Activated T-cell treated with anti-CD3 and anti-CD28 coated beads for 4 hours (primary cell): ENCODE data around the gene DNAJC30.

Source experiments
- DNase-seq: peaks from one replicate; pipeline ENCODE4 v3.0.0-alpha.2; 2020

The DNAJC30 gene

DNA sequence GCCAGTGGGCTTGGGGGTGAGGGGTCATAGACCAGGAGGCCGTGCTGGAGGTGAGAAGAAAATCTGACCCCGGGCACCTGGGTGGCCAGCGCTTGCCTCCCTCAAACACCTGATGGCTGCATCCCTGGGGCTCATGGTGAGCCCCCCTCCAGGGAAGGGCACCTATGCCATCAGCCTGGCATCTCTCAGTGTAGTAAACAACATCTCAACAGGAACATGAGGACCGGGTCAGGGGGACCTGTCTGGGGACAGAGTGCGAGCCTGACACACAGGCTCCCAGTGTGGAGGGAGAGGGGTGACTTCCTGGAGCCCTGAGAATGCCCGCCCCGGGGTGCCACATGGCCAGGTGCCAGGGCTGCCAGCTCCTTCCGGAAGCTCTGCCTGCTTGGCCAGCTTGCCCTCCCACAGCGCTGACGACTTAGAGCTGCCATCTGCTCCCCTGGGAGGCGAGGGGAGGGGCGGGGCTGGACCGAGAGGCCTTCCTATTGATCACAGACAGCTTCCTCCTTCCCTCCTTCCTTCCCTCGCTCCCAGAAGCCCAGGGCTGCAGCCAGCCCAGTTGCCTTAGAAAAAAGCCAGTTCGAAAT is 23.9 kb upstream of the DNAJC30 start:
- no peak for DNase-seq

DNA sequence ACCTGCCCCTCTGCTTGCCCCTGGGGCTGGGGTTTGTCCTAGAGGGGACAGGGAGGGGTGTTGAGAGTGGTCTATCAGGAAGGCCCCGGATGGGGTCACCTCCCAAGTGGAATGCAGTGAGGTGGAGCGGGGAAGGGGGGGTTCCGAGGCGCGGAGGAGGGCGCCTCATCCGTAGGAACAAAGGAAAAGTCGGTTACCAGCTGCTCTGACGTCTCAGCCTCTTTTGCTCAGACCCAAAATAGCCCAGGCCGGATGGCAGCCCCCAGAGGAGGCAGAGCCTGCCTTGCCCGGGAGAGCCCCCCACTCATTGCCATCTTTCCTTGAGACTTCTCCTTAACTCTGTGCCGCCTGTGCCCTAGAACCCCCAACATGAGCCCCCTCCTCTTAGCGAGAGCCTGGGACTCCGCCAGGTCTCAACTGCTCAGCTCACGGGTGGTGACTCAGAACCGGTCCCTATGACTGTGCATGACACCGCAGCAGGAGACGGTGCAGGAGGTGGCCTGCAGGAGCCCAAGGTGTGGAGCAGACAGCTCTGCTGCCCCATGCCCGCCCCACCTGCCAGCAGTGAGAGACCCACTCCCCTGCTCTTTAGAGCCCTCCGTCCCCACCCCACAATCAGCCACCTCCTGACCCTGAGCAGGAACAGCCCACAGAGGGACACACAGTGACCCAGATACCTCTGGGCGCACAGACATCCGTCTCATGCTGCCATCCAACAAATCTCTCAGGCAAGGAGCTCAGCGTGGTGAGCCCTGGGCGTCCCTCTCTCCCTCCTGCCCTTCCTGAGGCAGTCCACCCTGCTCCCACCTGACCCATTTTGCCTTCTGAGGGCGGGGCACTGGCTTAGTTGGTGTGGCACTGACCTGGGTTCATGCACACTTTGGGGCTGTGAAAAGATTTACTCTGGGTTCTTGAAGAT is 23.1 kb upstream of the DNAJC30 start:
- no peak for DNase-seq

DNA sequence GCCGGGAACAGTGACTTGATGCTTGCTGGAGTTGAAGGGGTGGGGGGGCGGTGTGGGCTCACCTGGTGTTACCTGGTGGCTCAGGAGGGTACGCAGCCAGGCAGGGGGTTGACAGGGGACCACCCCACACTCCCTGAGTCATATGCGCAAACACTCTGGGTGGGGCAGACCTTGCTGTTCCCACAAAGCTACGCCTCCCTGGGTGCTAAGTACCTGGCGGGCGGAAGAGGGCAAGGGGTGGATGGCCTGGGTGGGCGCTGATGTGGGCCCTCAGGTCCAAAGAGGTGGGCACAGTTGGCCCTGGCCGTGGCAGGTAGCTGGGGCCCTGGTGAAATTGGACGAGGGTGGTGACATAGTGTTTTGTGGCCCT is 22.3 kb upstream of the DNAJC30 start:
- DNase-seq, result no peak

DNA sequence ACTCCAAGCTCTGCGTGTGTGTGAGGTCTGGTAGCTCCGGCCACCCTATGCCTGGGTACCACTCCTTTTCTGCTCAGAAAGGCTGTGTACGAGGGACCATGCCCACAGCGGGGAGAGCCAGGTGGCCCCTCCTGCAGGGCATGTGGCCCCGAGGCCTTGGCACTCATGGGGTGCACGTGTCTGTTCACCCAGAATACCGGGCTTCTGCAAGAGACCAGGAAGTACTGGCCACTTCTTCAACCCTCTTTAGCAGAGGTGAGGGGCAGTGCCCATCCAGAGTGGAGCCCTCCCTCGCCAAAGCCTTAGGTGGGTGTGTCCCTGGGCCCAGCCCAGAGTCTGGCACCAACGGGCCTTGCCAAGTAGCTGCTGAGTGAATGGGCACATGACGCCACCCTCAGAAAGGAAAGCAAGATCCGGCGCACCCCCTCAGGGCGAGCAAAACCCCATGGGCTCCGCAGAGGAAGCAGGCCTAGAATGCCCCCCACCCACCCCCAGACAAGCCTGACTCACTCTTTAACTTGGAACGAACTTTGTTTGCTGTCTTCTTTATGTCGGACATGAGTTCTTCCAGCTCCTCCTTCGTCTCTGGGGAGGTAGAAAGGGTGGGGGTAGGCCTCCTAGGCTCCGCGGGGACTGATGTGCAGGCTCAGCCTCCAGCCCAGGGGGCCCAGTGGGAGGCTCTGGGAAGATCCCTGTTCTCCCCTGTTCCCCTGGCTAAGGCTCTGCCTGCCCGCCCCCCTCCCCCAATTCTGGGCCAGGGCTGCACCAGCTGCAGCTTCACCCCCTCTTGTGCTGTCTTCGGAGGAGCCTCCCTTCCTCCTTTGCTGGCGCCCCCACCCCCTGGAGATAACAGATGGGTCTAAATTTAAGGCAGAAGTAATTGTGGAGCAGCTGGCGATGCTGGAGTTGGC is 21.6 kb upstream of the DNAJC30 start:
- no peak for DNase-seq

DNA sequence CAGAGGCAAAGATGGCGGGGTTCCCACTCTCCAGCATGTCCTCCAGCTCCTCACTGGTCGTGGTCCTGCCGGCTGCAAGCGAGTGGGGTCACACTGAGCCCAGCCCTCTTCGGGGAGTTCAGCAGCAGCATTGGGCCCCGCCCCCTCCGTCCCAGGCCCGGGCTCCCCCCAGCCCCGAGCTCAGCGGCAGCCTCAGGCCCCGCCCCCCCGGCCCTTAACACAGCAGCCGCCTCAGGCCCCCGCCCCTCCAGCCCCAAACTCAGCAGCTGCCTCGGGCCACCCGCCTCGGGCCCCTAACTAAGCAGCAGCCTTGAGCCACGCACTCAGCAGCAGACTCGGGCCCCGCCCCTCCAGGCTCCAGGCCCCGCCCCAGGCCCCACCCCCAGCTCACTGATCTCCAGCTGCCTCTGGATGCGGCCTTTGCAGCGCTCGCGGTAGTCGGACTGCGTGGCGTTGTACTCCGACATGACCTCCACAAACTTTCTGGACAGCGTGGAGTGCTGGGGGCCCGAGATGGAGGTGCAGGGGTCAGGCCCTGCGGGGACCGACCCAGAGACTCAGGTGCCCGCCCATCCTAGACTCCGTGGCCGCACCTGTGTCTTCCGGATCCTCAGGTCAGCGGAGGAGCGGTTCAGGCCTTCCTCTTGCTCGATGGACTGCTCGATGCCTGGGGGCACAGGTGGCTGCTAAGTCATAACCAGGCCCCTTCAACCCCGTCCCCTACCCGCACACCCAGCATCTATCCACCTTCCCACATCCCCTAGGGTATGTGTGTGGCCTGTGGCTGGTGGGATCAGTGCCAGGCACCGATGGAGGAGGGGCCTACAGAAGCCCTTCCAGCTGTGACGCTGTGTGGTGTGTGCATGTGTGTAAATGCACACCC is 20.7 kb upstream of the DNAJC30 start:
- no peak for DNase-seq

DNA sequence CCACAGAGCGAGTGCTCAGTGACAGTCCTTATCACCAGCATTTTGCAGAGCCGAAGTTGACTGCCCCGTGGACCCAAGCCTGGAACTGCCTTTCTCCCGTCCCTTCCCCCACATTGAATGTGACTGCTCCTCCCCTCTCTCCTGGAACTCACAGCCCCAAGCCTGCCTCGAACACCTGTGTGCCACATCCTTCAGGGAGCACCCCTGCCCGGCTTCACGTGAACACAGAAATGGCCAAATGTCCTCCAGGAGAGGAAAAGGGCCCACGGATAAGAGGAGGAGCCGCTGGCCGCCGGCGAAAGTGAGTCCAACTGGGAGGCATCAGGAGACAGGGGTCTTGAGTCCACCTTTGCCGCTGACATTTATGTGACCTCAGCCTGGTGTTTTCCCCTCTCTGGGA is 20.0 kb upstream of the DNAJC30 start:
- no peak for DNase-seq

DNA sequence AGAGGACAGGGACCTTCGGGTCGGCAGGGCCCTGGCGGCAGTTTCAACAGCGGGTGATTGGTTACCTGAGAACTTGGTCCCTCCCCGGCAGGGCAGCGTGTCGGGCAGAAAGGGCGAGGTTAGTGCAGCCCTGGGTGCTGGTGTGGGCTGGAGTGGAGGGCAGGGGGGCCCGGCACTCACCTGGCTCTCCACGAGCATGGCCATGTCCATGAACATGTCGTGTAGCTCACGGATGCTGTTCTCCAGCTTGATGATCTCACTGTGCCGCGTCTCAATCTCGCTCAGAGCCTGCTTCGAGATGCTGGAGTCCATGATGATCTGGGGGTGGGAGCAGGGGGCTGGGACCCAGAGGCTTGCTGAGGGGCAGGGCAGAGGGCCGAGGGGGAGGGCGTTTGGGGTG is 19.4 kb upstream of the DNAJC30 start:
- no peak for DNase-seq

DNA sequence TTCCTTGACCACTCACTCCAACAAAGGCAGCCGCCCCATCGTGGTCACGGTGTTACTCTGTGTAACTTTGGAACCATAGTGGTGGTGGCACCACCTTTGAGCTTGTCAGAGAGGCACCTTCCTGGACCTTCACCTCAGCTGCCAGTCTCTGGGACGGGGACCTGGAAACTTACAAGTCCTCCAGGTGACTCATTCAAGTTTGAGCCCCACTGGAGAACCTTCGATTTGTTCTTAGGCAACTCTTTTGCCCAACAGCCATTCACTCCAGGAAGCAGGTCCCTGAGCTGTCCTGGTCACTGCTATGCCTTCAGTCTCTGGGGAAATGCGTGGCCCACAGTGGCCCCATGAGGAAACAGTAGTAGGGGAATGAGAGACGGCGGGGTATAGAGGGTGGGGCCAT is 19.0 kb upstream of the DNAJC30 start:
- no peak for DNase-seq

DNA sequence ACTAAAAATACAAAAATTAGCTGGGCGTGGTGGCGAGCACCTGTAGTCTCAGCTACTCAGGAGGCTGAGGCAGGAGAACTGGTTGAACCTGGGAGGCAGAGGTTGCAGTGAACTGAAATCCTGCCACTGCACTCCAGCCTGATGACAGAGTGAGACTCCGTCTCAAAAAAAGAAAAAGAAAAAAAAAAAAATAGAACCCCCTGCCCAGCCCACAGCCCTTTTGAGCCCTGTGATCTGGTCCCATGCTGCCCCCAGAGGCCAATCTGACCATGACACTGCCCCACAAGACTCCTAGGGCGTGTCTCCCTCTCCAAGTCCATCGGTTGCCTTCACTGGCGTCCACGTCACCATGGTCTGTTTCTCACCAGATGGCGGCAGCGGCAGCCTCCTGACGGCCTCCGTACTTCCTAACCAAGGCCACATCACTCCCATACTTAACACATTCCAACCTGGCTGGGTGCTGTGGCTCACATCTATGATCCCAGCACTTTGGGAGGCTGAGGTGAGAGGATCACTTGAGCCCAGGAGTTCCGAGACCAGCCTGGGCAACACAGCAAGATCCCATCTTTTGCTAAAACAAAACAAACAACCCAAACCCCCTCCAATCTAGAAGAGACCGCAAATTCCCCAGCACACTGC is 18.2 kb upstream of the DNAJC30 start:
- DNase-seq, result no peak

DNA sequence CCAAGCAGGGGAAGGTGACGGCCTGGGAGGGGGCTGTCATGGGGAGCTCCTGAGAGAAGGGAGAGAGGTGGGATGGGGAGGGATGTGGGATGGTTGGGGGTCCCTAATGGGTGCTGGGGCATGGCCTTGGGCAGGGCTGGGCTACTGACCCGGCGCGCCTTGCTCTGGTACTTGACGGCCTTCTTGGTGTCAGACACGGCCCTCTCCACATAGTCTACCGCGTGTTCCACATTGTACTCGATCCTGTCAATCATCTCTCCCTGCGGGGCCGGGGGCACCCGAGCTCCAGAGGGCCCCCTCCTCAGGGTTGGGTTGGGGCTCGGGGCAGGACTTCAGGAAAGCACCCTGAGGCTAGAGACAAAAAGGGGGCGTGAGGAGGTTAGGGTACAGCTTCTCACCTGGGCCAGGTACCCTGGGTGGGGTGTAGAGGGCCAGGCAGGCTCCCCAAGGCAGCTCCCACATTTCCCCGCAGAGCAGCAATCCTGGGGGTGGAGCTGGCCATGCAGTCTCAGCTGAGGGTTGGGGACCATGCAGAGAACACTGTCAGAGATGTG is 17.4 kb upstream of the DNAJC30 start:
- no peak for DNase-seq

DNA sequence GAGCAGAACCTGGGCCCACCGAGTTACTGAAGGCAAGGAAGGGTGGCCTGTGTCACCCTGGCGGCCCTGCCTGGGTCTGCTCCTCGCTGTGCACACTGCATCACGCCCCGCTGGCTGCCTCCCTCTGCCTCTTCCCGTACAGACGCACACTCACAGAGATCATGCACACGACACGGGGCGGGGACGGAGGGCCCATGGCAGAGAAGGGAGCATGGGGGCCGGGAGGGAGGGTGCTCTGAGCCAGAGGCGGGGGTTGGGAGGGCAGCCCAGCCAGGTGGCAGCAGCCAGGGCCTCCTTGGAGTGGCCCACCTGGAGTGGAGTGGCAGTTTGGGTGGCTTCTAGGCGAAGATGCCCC is 16.8 kb upstream of the DNAJC30 start:
- no peak for DNase-seq

DNA sequence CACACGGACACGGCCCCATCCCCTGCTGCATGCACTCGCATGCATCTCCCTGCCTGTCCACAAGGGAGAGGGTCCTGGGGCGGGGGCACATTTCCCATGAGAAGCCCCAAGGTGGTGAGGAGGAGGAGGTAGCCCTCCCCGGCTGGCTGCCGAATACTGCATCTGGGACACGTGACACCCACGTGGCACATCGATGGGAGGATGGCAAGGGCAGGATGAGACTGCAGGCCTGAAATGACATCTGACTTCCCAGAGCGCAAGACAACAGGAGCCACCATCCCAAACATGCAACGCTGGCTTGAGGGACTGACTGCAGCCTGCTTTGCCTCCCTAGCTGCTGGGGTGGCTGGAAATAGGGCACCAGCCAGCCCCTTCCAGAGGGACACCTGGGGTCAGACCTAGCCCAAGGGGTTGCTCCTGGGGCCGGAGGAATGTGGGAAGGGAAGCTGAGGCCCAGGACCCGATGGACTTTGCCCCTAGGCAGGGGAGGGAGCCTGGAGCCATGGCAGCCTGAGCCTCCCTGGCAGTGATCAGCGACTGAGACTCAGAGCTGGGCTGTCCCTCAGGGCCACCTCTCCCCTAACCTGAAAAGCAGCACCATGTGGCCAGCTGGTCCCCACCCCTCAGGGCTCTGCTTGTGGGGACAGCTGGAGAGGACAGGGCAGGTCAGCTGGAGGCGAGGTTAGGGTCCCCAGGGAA is 16.3 kb upstream of the DNAJC30 start:
- no peak for DNase-seq

DNA sequence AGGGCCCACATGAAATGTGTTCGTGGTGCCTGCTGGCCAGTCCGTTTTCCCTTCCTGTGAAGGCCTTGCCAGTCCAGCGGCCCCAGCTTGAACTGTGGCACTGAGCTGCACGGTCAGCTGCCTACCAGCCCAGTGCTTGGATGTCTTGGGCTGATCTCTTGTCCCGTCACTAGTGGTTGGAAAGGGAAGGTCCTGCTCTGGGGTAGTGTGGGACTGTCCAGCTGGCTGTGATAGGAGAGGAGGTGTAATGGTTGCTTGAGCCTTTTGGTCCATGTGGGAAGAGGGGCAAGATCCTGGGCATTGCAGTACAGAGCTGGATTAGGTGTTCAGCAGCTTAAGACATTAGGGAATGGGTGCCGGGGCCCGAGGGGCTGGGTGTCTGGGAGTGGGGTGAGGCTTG is 15.2 kb upstream of the DNAJC30 start:
- DNase-seq, result no peak

DNA sequence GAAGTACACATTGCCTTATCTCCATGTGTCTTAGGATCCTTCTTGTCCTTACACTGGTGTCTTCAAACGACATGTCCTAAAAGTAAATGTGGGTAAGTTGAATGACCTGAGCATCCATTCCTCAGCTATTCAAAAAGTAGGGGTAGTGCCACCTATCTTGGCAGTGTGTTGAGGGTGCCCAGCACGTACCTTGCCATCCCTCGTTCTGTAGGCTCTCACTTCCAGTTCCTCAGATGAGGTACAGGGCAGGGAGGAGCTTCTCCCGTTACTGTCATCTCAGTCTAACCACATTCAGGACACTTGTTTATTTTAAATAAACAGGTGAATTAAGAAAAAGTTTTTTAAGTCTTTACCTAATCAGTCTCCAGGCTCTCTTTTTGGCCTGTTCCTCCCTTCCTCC is 13.1 kb upstream of the DNAJC30 start:
- DNase-seq, result no peak

DNA sequence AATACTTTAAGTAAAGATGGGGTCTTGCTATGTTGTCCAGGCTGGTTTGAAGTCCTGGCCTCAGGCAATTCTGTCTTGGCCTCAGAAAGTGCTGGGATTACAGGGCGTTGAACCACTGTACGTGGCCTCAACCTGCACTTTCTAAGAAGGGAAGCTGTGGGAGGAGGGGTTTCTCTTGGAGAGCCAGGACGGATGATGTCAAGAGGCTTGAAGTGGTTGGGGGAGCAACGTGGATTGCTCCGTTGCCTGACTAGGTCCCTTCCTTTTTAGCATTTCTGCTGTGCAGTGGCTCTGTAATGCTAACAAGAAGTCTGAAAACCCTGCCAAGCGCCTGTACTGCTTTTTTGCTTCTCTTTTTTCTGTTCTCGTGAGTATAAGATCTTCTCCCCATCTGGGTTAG is 7.4 kb upstream of the DNAJC30 start:
- no peak for DNase-seq

DNA sequence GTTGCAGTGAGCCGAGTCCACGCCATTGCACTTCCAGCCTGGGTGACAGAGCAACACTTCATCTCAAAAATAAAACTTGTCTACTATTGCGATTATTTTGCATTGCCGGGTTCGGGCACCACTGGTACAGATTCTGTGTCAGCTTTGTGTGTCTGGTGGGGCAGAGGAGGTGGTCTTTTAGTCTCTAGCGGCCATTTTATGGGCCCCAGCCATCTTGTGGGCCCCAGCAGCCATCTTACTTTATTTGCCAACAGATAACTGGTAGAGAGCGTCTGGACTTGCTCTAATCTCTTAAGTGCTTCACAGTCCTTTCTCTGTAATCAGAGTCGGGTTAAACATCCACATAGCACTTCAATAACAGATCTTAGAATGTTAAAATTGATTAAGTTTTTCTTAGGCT is 5.0 kb upstream of the DNAJC30 start:
- DNase-seq, result no peak

DNA sequence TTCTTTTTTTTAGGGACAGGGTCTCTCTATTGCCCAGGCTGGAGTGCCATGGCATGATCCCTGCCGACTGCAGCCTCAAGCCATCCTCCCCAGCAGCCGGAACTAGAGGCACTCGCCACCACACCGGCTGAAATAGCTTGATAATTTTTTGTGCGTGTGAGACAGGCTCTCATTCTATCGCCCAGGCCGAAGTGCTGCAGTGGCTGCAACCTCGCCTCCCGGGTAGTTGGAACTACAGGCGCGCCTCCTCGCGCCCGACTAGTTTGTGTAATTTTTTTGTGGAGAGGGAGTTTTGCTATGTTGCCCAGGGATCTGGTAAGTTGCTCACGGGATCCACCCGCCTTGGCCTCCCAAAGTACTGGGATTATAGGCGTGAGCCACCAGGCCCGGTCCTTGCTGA is 2.1 kb upstream of the DNAJC30 start:
- DNase-seq, result no peak

DNA sequence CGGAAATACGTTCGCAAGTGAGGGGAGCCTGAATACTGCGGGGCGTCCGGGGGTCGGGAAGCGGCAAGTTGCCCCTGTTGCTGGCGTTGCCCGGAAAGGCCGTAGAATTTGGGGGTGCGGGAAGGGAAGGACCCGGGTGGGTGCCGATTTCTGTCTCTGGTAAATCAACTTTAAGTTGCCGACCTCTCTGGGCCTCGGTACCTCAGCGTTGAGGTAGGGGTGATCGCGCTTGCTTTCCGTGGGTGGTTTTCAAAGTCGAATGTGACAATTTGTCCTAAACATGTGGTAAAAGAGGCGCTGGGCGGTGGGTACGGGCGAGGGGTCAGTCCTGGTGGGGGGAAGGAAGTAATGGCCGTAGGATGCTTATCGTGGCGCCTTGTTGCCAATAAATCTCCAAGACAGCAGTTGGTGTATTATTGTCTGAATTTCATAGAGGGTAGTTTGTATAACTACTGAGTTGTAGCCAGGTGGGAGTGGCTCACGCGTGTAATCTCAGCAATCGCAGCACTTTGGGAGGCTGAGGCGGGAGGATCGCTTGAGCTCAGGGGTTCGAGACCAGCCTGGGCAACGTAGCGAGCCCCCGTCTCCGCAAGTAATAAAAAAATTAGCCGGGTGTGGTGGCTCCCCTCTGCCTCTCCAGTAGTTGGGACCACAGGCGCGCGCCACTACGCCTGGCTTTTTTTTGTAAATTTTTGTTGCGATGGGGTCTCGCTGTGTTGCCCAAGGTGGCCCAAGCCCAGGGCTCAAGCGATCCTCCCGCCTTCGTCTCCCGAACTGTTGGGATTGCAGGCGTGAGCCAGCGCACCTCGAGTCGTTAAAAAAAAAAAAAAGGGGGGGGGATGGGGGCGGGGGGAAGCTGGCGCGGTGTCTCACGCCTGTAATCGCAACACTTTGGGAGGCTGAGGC is 788 bp upstream of the DNAJC30 start:
- no peak for DNase-seq

DNA sequence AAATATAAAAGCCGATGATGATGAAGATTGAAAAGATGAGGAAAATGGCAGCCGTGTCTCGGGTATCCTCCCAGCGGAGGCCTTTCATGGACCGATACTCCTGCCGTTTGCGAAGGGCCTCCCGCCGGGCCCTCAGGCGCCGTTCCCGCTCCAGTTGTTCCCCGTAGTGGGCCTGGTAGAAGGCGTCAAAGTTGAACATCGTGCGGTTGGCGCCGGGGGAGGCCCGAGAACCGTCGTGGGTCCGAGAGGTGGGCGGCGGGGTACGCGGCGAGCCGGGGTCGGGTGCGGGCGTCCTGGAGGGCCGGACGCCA is 553 bp downstream of the DNAJC30 start:
- DNase-seq, result no peak

DNA sequence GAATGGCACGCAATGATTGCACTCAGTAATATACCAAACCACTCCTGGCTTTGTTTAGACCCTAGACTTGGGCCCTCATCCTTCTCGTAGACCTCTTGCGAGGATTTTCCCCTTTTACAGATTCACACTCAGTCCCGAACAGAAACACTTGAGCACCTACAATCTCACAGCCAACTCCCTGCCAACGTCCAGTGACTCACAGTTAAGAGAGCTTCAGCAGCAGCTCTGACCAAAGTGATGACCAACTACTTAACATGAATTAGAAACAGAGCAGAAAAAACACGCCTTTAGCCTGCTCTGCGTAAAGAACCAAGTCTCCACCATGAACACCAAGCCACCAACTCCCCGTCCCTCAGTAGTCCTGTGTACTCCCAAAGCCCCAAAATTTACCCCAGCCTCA is 2.2 kb downstream of the DNAJC30 start:
- no peak for DNase-seq
